Cardiac muscle cell (in vitro differentiated cells and primary cell): ENCODE data around the gene CMSS1. TPM values are rescaled to one million over a fixed set of nuclear protein-coding genes. Genes with fewer than 3 reads are reported as not detected.

ENCODE experiments used
- DNase-seq, 2 donors: peaks; one replicate each; pipeline versions ENCODE4 v3.0.0 to v3.0.0-alpha.2; 2010 to 2017; ENCODE audit warnings: low read depth in 1 of 2, low spot score in 1 of 2
- H3K27ac ChIP-seq: fragments of 200-600 bp; sonication (generic); 2 replicates; pipeline ENCODE4 v1.5.1; 2016
- H3K27me3 ChIP-seq: fragments of 200-600 bp; sonication (generic); 2 replicates; pipeline ENCODE4 v1.6.0; 2016; ENCODE audit warnings: control low read depth
- H3K36me3 ChIP-seq: fragments of 200-600 bp; sonication (generic); 2 replicates; pipeline ENCODE4 v1.5.1; 2016; ENCODE audit warnings: control low read depth
- H3K4me1 ChIP-seq: fragments of 200-600 bp; sonication (generic); 2 replicates; pipeline ENCODE4 v1.8.1; 2017; ENCODE audit warnings: low read depth, mild to moderate bottlenecking, mixed run types
- H3K4me3 ChIP-seq: fragments of 200-600 bp; sonication (generic); 2 replicates; pipeline ENCODE4 v1.5.1; 2016; ENCODE audit warnings: mild to moderate bottlenecking
- H3K9me3 ChIP-seq: fragments of 200-600 bp; sonication (generic); 2 replicates; pipeline ENCODE4 v1.5.1; 2017; ENCODE audit warnings: low read depth, mild to moderate bottlenecking, control low read depth
- CTCF ChIP-seq: IDR thresholded peaks from 2 replicates; pipeline ENCODE4 v1.5.1; 2012; ENCODE audit warnings: low read depth, mild to moderate bottlenecking, low read length
- polyA plus RNA-seq: library from polyadenylated mRNA; unstranded; fragments of >200 nt; fragmentation: Nextera tagmentation; extraction: Ambion mirVana; gene quantifications from 2 replicates; pipeline ENCODE4 v1.2.1, GENCODE V29; 2016
- total RNA-seq: library from RNA; depleted of rRNA; stranded (reverse); fragments of >200 nt; gene quantifications from 2 replicates; pipeline ENCODE4 v1.2.3, GENCODE V29; 2016

CMSS1 gene
- total and polyA plus RNA-seq, 2 experiments from 2014 or later: 13.1 to 32.9 TPM

GRCh38 chr3:100023595-100023994, 205.9 kb downstream of the CMSS1 start:
- no peaks in the 10 kb centered on the region for H3K27me3 ChIP-seq
- no peak for TF ChIP-seq CTCF
- H3K36me3 ChIP-seq: no peaks in the 10 kb centered on the region
- DNase-seq: no peak
- H3K27ac ChIP-seq: no peak overlapping the region
- no peaks in the 10 kb centered on the region for H3K4me1 ChIP-seq
- H3K4me3 ChIP-seq: no peak overlapping the region
- no peaks in the 10 kb centered on the region for H3K9me3 ChIP-seq

GRCh38 chr3:100024520-100025303, 207.1 kb downstream of the CMSS1 start:
- Histone ChIP-seq H3K27ac (no peak overlapping the region), H3K27me3 (no peaks in the 10 kb centered on the region), H3K4me3 (no peak overlapping the region), H3K4me1 (no peaks in the 10 kb centered on the region), H3K9me3 (no peaks in the 10 kb centered on the region), H3K36me3 (no peaks in the 10 kb centered on the region)
- TF ChIP-seq CTCF: no peak
- DNase-seq: peak in 1 of 2 donors; percentile 49

GRCh38 chr3:100027321-100027720, 209.7 kb downstream of the CMSS1 start:
- no peak for DNase-seq
- no peak for TF ChIP-seq CTCF
- Histone ChIP-seq H3K36me3 (no peaks in the 10 kb centered on the region), H3K27ac (no peak overlapping the region), H3K4me1 (no peaks in the 10 kb centered on the region), H3K4me3 (no peak overlapping the region), H3K27me3 (no peaks in the 10 kb centered on the region), H3K9me3 (no peaks in the 10 kb centered on the region)

- no peak for DNase-seq
- Histone ChIP-seq H3K4me3 (no peak overlapping the region), H3K27me3 (peaks cover 10% of the 10 kb centered on the region), H3K9me3 (no peaks in the 10 kb centered on the region), H3K27ac (no peak overlapping the region), H3K36me3 (no peaks in the 10 kb centered on the region), H3K4me1 (no peaks in the 10 kb centered on the region)
- no peak for TF ChIP-seq CTCF
Observed at GRCh38 chr3:100029052-100029451, 211.4 kb downstream of the CMSS1 start.

DNA sequence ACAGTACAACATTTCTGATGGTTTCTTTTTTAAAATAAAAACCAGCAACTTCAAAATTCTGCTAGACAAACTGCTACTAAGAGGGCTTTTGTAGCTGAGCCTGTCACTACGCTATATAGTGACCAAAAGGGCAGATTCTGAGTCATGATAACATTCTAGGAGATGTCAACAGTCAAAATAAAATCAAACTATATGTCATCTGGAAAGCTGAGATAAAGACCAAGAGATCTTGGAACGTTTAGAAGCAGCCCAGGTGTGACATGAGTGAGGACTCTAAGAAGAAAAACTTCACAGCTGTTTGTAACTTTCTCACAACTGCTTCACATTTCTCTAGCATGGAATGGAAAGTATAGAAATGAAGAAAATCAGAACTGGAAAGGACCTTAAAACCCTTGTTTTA, 212.0 kb downstream of the CMSS1 start:
- TF ChIP-seq CTCF: no peak
- Histone ChIP-seq H3K4me3 (no peak overlapping the region), H3K4me1 (no peaks in the 10 kb centered on the region), H3K27ac (no peak overlapping the region), H3K9me3 (no peaks in the 10 kb centered on the region), H3K27me3 (peaks cover 17% of the 10 kb centered on the region), H3K36me3 (no peaks in the 10 kb centered on the region)
- DNase-seq: no peak
